Islet precursor cell (in vitro differentiated cells): ENCODE measurements around the gene PTPN14.

Experiments used
- DNase-seq: peaks from one replicate; pipeline ENCODE4 v3.0.0-alpha.2; 2018

PTPN14 gene

DNA sequence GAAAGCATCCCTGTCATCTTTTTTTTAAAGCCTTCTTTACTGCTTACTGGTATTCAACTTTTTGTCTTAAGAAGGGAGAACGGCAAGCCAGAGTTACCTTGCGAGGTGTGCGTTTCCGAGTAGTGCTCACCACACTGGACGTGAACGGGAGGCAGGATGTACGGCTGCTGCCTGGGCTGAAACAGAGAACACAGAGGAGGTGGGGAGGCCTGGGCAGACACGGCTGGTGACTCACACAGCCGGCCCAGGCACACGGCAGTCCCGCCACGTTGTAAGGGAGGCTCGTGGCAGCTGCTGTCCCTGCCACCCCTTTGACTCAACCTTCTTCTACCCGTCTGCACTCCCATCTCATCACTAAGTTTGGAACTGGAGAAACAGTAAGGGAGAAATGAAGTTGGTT lies 164.7 kb downstream of the PTPN14 start:
- DNase-seq, result peak; percentile 70

DNA sequence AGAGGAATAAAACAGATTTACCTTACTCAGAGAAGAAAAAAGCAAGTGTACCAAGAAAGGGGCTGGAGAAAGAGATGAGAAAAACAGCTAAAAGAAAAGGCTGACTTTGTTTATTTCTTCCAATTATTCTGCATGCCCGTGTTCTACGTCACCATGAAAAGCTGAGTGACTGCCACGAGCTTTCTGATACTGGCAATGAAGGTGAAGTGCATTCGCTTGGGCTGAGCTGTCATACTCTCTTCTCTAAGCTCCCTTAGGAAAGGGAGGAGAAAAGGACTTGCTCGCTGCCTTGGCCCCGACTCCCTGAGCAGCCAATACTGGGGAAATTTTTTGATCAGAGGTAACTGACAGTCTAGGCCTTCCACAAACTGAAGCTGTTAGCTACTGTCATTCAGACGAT lies 165.1 kb downstream of the PTPN14 start:
- DNase-seq, result no peak

DNA sequence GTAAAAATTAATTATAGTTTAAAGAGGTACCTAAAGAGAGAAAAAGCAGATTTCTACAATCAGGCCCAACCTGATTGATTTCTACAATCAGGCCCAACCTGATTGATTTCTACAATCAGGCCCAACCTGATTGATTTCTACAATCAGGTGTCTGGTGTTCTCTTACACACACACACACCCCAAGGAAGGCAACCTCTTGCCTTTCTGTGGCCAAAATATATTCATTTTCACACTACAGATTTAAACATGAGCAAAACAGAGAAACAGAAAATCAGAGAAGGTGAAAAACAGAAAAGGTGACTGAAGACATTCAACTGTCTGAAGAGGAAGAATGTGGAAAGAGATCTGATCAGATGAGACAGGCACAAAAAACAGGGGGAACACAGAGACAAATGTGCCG lies 166.0 kb downstream of the PTPN14 start:
- no peak for DNase-seq

DNA sequence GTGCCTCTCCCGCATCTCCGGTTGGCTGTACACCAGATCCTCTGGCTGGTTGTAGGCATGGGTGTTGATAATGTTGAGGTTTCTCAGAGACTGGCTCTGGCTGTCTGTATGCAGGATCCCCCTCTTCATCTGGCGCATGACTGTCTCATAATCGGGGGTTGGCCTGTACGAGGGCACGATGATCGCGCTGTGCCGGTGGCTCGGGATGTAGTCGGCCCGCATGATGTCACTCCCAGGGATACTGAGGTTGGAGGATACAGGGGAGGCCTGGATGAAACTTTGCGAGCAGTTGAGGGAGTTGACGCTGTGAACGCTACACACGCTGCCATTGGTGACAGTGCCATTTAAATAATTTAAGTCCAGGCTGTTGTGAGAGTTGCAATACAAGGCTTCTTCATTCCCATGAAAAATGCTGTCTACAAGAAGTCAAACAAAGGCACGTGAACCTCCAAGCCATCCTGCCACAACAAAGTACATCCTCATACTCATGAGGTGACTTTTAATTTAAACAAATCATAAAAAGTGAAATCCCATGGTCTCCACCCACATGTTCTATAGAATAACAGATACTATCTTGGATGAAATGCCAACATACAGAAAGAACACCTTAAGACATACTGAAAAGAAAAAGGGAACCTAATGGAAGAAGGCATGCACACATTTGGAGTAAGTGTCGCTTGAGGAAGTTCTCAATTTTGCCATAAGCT lies 166.9 kb downstream of the PTPN14 start:
- no peak for DNase-seq

DNA sequence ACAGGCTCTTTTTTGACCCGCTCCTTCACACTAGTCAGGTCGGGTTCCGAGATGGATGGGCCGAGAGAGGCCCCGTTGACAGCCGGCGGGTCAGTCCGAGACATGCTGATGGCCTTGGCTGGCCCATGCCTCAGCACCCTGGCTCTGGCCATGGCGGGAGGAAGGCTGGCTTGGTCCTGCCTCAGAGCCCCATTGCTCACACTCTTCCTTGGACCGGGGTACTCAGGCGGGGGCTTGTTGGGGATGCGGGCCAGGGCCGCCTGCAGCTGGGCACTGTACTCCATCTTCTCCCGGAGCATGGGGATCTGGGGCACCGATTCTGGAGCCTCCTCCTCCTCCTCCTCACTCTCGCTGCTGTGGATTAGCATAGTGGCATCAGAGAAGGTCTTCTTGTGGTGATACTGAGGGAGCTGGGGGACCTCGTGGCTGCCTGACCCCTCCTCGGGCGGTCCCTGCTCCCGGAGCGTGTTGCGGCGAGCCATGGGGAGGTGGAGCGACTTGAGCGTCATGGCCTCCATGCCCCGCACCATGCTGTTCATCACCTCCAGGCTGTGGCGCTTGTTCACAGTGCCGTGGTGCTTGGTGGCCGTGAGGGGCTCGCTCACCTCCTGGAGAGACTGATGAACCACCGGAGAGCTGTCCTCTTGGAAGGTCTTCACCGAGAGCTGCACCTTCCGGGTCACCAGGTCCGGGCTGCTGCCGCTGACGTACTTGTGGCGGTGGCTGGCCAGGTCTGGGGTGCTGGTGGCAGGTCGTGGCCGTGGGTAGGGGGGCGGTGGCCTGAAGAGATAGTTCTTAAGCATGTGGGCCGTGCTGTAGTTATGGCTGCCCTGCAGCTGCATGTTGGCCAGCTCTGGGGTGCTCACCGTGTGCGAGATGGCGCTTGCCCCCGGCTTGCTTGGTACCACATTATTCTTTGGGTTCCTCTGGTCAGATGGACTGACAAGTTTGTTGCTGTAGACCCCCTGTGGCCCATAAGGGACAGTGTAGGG lies 167.7 kb downstream of the PTPN14 start:
- no peak for DNase-seq

DNA sequence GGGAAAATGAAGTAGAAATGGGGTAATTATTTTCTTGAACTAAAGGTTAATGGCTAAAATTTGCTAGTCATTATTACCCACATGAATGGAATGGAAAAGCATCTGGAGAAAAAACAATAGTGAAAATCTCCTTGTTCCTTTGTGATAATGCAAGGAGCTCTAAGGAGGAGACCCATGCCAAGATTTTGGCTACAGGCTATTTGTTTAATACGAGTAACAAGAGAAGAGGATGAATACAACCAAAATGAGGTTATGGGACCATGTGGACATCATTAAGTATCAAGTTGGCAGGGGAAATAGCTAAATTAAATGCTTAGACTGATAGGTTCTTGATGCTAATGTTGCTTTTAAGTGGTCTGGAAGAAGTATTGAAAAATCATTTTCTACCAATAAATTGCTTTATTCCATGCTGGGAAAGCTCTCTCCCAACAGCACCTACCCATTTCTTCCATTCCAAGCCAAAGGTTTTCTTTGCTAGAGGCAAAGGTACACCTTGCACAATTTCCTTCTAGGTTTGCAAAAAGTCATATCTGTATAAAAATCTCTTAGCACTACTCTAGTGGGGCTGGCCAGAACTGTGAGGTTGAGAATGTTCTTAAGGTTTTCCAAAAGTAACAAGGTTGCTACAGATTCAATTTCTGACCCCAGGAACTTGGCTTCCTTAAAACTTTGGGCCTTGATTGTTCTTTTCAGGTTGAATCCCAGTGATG lies 170.3 kb downstream of the PTPN14 start:
- no peak for DNase-seq

DNA sequence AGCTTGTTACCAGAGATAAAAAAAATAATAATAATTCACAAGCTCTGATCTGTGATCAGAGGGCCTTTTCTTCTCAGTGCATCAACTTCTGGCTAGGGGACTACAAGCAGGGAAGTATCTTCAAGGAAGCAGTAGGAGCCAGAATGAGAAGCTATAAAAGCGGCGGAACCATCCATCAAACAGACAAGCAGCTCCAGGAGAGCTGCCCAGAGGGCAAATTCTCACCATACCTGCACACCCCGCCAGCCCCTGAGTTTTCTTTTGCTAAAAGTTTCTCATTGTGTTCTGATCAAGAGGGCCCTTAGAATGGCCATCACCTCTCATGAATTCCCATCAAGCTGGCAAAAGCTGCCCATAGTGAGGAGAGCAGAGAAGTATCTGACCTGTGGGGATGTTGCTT lies 171.0 kb downstream of the PTPN14 start:
- DNase-seq, result peak; percentile 94

DNA sequence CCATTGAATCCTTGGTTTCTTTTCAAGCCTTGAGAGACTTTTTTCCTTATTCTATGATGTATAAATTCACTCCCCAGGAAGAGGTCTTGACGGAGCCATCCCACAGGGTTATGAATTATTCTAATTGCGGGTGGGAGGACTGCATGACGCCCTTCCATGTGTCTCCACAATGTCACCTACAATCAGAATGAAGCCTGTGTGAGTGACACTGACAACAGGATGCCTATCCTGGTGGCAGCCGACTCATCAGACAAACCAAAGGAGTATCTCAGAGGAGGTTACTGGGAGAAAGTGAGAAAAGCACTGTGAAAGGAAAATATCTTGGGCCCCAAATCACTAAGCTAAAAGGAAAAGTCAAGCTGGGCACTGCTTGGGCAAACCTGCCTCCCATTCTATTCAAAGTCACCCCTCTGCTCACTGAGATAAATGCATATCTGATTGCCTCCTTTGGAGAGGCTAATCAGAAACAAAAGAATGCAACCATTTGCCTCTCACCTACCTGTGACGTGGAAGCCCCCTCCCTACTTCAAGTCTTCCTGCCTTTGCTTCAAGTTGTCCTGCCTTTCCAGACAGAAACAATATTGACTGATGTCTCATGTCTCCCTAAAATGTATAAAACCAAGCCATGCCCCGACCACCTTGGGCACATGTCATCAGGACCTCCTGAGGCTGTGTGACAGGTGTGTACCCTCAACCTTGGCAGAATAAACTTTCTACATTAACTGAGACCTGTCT lies 172.0 kb downstream of the PTPN14 start:
- DNase-seq, result no peak

DNA sequence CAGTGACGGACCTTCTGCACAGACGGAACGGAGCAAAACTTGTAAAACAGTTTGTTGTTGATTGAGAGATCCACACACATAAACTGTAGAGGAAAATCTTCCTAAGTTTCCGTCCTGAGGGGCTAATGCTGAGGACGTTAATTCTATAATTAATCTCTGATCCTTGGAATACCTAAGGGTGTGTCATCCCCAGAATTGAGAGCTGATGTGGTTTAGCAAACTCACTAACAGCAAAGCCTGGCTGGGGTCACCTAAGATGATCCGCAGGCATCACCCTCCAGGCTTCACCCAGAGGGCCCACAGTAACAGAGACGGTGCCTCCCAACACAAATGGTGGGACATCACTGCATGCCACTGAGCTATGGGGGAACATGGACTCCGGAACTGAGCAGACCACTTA lies 172.9 kb downstream of the PTPN14 start:
- DNase-seq, result no peak

DNA sequence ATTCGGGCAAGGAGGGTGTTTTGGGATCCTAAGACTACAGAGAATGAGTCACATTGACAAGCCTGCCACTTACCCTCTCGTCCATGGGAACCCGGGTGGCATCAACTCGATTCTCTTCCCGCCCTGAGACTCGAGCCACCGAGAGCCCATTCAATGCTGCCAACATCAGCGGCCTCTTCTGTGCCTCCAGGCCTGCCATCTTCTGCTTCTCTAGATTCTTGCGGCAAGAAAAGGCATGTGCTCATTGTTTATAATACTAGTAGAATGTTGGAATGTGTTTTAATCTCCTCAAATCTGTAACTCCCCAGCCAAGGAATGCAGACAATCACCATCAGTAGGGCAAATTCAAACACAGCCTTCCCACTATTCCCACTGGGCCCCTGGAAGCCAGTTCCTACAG lies 173.5 kb downstream of the PTPN14 start:
- peak; percentile 68 for DNase-seq

DNA sequence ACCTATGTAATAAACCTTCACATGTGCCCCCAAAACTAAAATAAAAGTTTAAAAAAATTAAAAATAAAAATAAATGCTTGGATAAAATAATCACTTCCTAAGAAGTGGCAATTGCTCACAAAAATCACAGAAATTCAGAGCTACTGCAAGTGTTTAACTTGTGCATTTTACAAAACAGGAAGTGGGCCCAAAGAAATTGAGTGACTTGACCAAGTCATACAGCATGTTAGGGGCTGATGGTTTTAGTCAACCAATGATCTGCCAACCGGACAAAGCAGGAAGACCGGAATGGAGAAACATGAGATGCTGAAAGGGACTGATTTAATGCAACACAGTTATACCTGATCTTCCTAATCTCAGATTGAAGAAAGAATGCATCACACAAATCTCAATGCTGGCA lies 173.9 kb downstream of the PTPN14 start:
- no peak for DNase-seq

DNA sequence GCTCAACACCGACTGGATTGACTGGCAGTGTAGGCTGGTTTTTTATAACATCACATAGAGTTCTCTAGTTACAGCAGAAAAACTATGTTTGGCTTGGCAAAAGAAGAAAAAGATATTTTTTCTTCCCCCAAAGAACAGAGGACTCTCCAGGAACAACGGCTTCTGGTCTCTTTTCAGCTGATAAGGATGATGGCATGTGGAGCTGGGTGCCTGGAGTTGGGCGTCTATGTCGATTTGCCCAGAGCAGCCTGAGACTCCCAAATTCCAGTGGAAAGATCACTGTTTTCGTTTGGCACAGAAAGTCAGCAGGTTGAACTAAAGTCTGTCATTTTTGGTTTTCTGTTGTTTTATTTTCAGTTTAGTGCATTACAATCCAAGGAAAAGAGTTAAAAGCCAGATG lies 179.3 kb downstream of the PTPN14 start:
- no peak for DNase-seq

DNA sequence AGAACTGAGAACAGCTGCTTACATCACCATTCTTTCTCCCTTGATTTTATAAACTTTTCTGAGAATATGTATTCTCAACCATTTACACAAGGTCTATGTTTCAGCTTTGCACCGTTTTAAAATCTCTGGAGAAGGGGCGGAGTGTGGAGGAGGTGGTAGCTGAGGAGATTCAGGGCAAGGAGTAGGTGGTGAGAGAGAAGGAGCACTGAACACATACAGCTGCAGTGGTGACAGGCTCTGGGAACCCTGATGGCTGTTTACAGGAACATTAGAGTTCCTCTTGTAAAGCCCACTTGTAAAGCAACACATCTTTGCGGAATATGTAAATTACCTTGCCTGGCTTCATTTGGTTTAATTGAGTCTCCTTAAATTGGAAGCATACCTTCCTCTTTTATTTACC lies 180.8 kb downstream of the PTPN14 start:
- DNase-seq, result no peak

DNA sequence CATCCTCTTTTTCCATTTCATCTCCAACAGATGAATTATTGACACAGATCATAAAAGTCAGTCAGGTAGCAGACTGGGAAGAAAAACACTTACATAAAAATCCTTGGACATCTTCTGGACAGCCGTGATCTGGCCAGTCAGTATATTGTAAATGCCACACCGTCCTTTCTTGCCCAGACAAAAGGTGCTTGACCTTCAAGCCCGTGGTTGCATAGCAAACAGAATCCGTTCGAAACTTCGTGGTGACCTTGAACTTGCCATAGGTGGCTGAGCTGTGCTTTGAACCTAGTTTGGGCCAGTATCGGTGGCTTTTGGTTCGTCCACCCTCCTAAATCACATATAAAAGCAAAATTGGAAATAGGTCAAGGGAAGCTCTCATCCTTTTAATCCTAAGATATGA lies 182.0 kb downstream of the PTPN14 start:
- DNase-seq, result no peak

DNA sequence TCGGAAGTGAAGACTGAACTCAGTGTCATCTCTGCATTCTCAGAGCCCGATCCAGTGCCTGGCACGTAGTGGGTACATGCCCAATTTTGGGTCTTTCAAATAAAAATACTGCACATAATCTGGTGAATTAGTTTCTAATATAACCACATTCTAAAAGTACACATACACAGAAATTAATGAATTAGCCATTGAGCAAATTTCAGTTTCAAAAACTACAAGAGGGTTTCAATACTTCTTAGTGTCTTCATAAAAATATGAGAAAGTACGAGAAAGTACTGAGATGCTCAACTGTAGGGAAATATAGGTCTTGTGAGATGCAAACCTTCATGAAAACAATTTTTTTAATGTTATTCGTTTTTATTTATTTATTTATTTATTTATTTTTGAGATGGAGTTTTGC lies 183.6 kb downstream of the PTPN14 start:
- no peak for DNase-seq

DNA sequence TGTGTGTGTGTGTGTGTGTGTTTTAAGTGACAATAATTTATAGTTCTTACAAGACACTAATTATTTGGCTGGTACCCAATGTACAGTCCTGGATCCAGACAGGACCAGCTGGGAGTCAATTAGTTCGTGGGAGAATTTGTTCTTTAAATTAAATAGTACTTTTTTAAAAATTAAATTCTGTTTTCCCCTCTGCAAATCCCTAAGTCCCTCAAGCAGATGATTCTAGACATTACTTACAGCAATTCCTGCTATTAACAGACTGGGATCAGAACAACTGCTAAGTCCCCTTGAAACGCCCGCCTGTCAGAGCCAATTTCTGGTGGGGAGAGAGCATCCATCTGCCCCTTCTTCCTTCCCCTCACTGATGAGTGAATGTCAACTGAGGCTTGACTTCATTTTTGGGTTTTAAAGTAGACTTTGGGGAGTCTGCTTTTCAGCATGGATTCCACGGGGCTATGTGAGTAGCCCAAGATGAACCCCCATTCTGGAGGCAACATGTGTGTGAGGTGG lies 186.6 kb downstream of the PTPN14 start:
- DNase-seq, result no peak

DNA sequence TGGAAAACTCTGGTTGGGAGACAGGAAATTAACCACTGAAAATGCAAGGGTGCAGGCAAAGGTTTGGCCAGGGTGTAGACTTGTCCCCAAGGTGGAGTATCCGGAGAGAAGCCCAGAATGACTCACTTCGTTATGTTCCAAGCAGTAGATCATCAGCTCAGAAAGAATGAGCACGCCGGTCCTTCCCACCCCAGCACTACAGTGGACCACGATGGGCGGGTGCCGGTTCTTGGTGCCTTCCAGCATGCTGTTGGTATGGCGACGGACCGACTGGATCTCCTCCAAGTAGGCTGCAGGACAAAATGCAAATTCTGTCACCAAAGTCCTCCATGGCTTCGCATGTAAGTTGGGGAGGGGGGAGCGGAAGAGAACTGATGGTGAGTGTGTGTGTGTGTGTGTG lies 187.0 kb downstream of the PTPN14 start:
- DNase-seq, result peak; percentile 43

DNA sequence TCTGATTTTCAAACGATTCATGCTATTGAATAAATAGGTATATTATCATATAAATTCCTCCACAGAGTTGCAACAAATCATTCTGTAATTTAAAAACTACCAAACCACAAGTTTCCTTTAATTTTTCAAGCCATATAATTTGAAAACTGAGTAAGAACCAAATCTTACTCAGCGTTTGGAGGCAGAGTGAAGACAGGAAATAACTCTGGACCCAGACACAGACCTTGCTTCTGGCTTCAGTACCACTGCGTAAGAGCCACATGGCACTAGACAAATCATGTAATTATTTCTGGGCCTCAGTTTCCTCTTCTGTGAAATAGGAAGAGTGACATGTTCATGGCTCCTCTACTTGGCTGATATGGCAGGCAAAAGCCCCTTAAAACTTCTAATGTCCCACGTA lies 188.0 kb downstream of the PTPN14 start:
- DNase-seq, result no peak

DNA sequence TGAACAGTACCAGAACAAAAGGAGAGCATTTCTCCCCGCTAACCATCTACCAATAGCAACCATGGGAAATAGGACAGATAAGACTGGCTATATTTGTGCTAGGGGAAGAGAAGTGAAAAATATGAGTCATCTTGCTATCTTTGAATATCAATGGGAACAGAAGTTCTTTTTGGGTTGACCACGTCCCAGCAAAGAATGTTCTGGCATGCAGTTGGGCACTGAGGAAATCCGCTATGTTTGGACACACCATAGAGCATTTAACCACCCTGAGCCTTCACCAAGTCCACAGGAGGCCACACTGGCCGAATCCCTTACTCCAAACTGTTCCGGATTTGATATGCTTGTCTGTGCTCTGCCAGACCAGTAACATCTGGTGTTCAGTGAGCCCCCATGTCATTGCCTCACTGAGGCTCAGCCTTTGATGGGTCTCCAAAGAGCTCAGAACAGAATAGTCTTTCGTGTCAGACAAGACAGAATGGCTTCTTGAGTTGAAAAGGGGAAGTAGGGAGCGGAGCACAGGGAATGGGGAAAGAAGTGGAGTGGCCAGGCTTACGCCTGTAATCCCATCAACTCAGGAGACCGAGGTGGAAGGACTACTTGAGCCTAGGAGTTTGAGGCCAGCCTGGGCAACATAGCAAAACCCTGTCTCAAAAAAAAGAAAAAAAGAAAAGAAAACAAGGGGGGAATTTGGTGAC lies 189.1 kb downstream of the PTPN14 start:
- DNase-seq, result no peak

DNA sequence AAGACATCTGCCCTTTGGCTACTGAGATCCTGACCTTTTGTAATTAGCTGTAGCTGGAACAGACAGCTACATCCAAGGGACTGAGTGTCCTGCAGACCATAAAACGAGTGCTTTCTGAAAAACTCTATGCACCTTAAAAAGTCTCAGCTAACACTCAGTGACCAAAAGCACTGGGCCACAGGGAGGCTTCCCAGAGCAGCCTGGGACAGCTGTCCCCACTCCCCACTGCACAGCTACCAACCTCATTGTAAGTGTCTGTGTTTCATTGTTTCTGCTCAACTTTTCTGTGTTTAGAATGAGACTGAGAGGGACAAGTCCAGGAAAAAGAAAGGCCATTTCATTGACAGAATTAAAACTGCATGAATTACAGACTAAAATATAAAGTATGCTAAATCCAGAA lies 189.8 kb downstream of the PTPN14 start:
- DNase-seq, result no peak

DNA sequence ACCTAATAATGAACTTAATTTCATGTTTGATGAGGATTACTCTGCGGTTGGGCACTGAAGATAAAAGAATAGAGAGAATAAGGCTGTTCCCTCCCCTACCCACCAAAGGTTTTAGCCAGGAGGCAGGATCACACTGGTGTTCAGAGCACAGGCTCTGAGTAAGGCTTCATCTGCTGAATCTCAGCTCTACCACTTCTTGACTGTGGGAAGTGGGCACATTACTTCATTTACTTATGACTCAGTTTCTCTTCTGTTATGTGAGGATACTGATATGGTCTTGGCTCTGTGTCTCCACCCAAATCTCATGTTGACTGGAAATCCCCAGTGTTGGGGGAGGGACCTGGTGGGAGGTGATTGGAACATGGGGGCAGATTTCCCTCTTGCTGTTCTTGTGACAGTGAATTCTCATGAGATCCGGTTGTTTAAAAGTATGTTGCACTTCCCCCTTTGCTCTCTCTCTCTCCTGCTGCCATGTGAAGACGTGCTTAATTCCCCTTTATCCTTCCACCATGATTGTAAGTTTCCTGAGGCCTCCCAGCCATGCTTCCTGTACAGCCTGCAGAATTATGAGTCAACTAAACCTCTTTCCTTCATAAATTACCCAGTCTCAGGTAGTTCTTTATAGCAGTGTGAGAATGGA lies 190.8 kb downstream of the PTPN14 start:
- peak; percentile 1 for DNase-seq

DNA sequence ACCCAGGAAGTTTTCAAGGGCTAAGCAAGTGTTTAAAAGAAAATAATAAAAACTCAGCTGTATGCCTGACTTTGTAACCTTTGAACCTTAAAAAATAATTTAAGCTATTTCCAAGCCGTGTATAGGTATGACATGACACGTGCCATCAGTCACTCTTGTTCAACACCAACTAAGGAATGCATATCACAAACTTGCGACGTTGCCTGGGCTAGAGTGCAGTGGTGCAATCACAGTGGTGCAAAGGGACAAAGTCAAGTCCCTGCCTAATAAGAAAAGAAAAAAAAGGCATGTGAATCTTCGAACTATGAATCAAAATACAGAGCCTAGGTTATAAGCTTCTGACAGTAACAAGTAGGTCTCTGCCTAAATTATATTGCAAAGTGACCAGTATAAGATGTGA lies 191.3 kb downstream of the PTPN14 start:
- DNase-seq, result no peak
